H9 (cell line): ENCODE data around the gene ZNF280D. TPM values are rescaled to one million over a fixed set of nuclear protein-coding genes. Genes with fewer than 3 reads are reported as not detected.

Source experiments
- DNase-seq: peaks from one replicate; pipeline ENCODE4 v3.0.0-alpha.2; 2017
- H2AFZ ChIP-seq: one replicate; pipeline ENCODE4 v1.6.1; 2013; ENCODE audit warnings: mild to moderate bottlenecking, low read length, control low read depth, moderate library complexity
- H2AK5ac ChIP-seq: 2 replicates; pipeline ENCODE4 v1.6.1; 2013; ENCODE audit warnings: low read length, control low read depth, mixed read lengths; ENCODE audit not compliant: insufficient read length
- H2BK120ac ChIP-seq: one replicate; pipeline ENCODE4 v1.6.1; 2013; ENCODE audit warnings: low read depth, mild to moderate bottlenecking, low read length, control low read depth, inconsistent platforms; ENCODE audit not compliant: poor library complexity, severe bottlenecking
- H2BK12ac ChIP-seq: 2 replicates; pipeline ENCODE4 v1.6.1; 2013; ENCODE audit warnings: low read length, control low read depth, mixed read lengths, low read depth; ENCODE audit not compliant: insufficient read length
- H2BK15ac ChIP-seq: 2 replicates; pipeline ENCODE4 v1.6.1; 2013; ENCODE audit warnings: low read depth, low read length, control low read depth
- H2BK20ac ChIP-seq: one replicate; pipeline ENCODE4 v1.6.1; 2013; ENCODE audit warnings: low read depth, mild to moderate bottlenecking, low read length, control low read depth, inconsistent platforms; ENCODE audit not compliant: poor library complexity, severe bottlenecking
- H2BK5ac ChIP-seq: 2 replicates; pipeline ENCODE4 v1.6.1; 2013; ENCODE audit warnings: low read length, control low read depth, mixed read lengths; ENCODE audit not compliant: insufficient read length
- H3K14ac ChIP-seq: 2 replicates; pipeline ENCODE4 v1.6.1; 2013; ENCODE audit warnings: low read length, control low read depth; ENCODE audit not compliant: insufficient read depth
- H3K18ac ChIP-seq: 2 replicates; pipeline ENCODE4 v1.6.1; 2013; ENCODE audit warnings: low read depth, mild to moderate bottlenecking, mixed read lengths, low read length, control low read depth; ENCODE audit not compliant: insufficient read length
- H3K23ac ChIP-seq: 2 replicates; pipeline ENCODE4 v1.6.1; 2013; ENCODE audit warnings: low read length, control low read depth, mixed read lengths, low read depth; ENCODE audit not compliant: insufficient read length
- H3K23me2 ChIP-seq: 2 replicates; pipeline ENCODE4 v1.6.1; 2013; ENCODE audit warnings: low read depth, mild to moderate bottlenecking, mixed read lengths, low read length, control low read depth; ENCODE audit not compliant: insufficient read length, poor library complexity, severe bottlenecking
- H3K27ac ChIP-seq: 2 replicates; pipeline ENCODE4 v1.5.1; 2013; ENCODE audit warnings: low read length, control low read depth, mixed read lengths, low read depth; ENCODE audit not compliant: insufficient read length
- H3K27me3 ChIP-seq: 2 replicates; pipeline ENCODE4 v1.6.1; 2013; ENCODE audit warnings: low read length, control low read depth, inconsistent platforms; ENCODE audit not compliant: insufficient read depth
- H3K4ac ChIP-seq: 2 replicates; pipeline ENCODE4 v1.6.1; 2013; ENCODE audit warnings: low read depth, mild to moderate bottlenecking, control low read depth, inconsistent platforms, low read length, moderate library complexity
- H3K4me1 ChIP-seq: 2 replicates; pipeline ENCODE4 v1.6.1; 2013; ENCODE audit warnings: low read length, control low read depth, inconsistent platforms; ENCODE audit not compliant: insufficient read depth
- H3K4me2 ChIP-seq: 2 replicates; pipeline ENCODE4 v1.6.1; 2013; ENCODE audit warnings: low read length, control low read depth, mixed read lengths; ENCODE audit not compliant: insufficient read length, insufficient read depth
- H3K56ac ChIP-seq: 2 replicates; pipeline ENCODE4 v1.6.1; 2013; ENCODE audit warnings: low read depth, mild to moderate bottlenecking, mixed read lengths, low read length, control low read depth; ENCODE audit not compliant: insufficient read length
- H3K79me1 ChIP-seq: 2 replicates; pipeline ENCODE4 v1.6.1; 2013; ENCODE audit warnings: low read depth, mild to moderate bottlenecking, moderate library complexity, low read length, control low read depth, inconsistent platforms; ENCODE audit not compliant: insufficient read depth, poor library complexity, severe bottlenecking
- H3K79me2 ChIP-seq: 2 replicates; pipeline ENCODE4 v1.6.1; 2013; ENCODE audit warnings: low read length, control low read depth, inconsistent platforms; ENCODE audit not compliant: insufficient read depth
- H3K9ac ChIP-seq: 2 replicates; pipeline ENCODE4 v1.6.1; 2013; ENCODE audit warnings: low read length, control low read depth, mixed read lengths; ENCODE audit not compliant: insufficient read length; ENCODE audit errors: extremely low read depth
- H3K9me3 ChIP-seq: one replicate; pipeline ENCODE4 v1.6.1; 2013; ENCODE audit warnings: low read depth, low read length, inconsistent platforms; ENCODE audit not compliant: control insufficient read depth
- H3T11ph ChIP-seq: one replicate; pipeline ENCODE4 v1.6.1; 2013; ENCODE audit warnings: mild to moderate bottlenecking, low read length, control low read depth, inconsistent platforms
- H4K20me1 ChIP-seq: one replicate; pipeline ENCODE4 v1.6.1; 2013; ENCODE audit not compliant: control insufficient read depth, insufficient read length, insufficient read depth
- H4K5ac ChIP-seq: 2 replicates; pipeline ENCODE4 v1.6.1; 2013; ENCODE audit warnings: low read depth, mild to moderate bottlenecking, mixed read lengths, low read length, control low read depth; ENCODE audit not compliant: insufficient read length
- H4K8ac ChIP-seq: replicated peaks from 2 replicates; pipeline ENCODE4 v1.6.1; 2013; ENCODE audit warnings: low read length, control low read depth, mixed read lengths, low read depth; ENCODE audit not compliant: insufficient read length
- H4K91ac ChIP-seq: 2 replicates; pipeline ENCODE4 v1.6.1; 2013; ENCODE audit warnings: low read depth, mild to moderate bottlenecking, moderate library complexity, mixed read lengths, low read length, control low read depth; ENCODE audit not compliant: insufficient read length
- H3K27ac Mint-ChIP-seq, 3 experiments: 2 replicates in 2 of 3; 3 replicates in 1 of 3; pipeline ENCODE4 v1.8.0; 2020 to 2021; ENCODE audit warnings: mixed read lengths in 3 of 3, mild to moderate bottlenecking in 1 of 3, moderate library complexity in 1 of 3
- H3K27me3 Mint-ChIP-seq: 2 replicates; pipeline ENCODE4 v1.8.0; 2021; ENCODE audit warnings: low read depth, mild to moderate bottlenecking, moderate library complexity, mixed read lengths
- H3K36me3 Mint-ChIP-seq, 3 experiments: 2 replicates in 2 of 3; 3 replicates in 1 of 3; pipeline ENCODE4 v1.8.0; 2020 to 2021; ENCODE audit warnings: low read depth in 3 of 3, mixed read lengths in 3 of 3; ENCODE audit not compliant: insufficient read depth in 1 of 3
- H3K4me1 Mint-ChIP-seq, 2 experiments: 2 replicates each; pipeline ENCODE4 v1.8.0; 2020; ENCODE audit warnings: mixed read lengths in 2 of 2
- H3K4me3 Mint-ChIP-seq, 2 experiments: 2 replicates in 1 of 2; 3 replicates in 1 of 2; pipeline ENCODE4 v1.8.0; 2020 to 2021; ENCODE audit warnings: mild to moderate bottlenecking in 2 of 2, mixed read lengths in 2 of 2, moderate library complexity in 1 of 2
- H3K9me3 Mint-ChIP-seq, 2 experiments: 2 replicates in 1 of 2; 3 replicates in 1 of 2; pipeline ENCODE4 v1.8.0; 2020; ENCODE audit warnings: mild to moderate bottlenecking in 2 of 2, mixed read lengths in 2 of 2, moderate library complexity in 1 of 2
- CTCF ChIP-seq: fragments of 200-600 bp; sonication (generic); conservative IDR thresholded peaks from 3 replicates; pipeline ENCODE4 v1.8.0; 2021; ENCODE audit warnings: antibody characterized with exemption, mild to moderate bottlenecking
- WGBS: extraction: QIAGEN DNeasy Blood & Tissue Kit; methylation state at CpG from one replicate; pipeline ENCODE4 v1.1.7; 2013; ENCODE audit warnings: missing lambda C conversion rate, low lambda C conversion rate, mixed read lengths; ENCODE audit not compliant: insufficient read length; ENCODE audit errors: extremely low coverage; 5-methylcytosine and 5-hydroxymethylcytosine counted together
- total RNA-seq: library from RNA; stranded (reverse); gene quantifications from 2 replicates; pipeline ENCODE4 v1.2.1, GENCODE V29; 2021

The ZNF280D gene
- total RNA-seq, 1 experiment from 2014 or later, result 5.7 TPM

- Histone ChIP-seq H3K23ac (no peak overlapping the region), H2BK5ac (no peak overlapping the region), H3T11ph (no peak overlapping the region), H3K4me2 (no peak overlapping the region), H3K14ac (no peak overlapping the region), H3K79me2 (no peaks in the 10 kb centered on the region), H2BK20ac (no peak overlapping the region), H3K56ac (no peak overlapping the region), H3K27me3 (no peaks in the 10 kb centered on the region), H2AK5ac (no peak overlapping the region), H3K27ac (no peak overlapping the region), H2AFZ (no peak overlapping the region), H3K9ac (no peak overlapping the region), H3K9me3 (peaks cover 2% of the 10 kb centered on the region), H3K4me1 (peaks cover 5% of the 10 kb centered on the region; the same call in 1 of the 2 replicates), H3K79me1 (no peaks in the 10 kb centered on the region), H4K91ac (no peak overlapping the region), H4K8ac (no peak overlapping the region), H2BK120ac (no peak overlapping the region), H2BK15ac (no peak overlapping the region), H3K4ac (no peak overlapping the region), H3K18ac (no peak overlapping the region), H2BK12ac (no peak overlapping the region), H3K23me2 (no peaks in the 10 kb centered on the region), H4K20me1 (no peaks in the 10 kb centered on the region), H4K5ac (no peak overlapping the region)
- peaks cover 7 to 10% of the 10 kb centered on the region in 2 experiments; a peak in 2 of 4 replicates for H3K4me1 Mint-ChIP-seq
- no peak for TF ChIP-seq CTCF
- H3K27ac Mint-ChIP-seq, result peak overlapping the region in 1 of 3 experiments; percentile 40; a peak in 1 of 7 replicates
- DNase-seq, result no peak
- peaks cover 8 to 13% of the 10 kb centered on the region in 2 experiments for H3K9me3 Mint-ChIP-seq
- H3K27me3 Mint-ChIP-seq, result 0 out of 2 replicates have a peak, but pooled peaks cover 3% of the 10 kb centered on the region
- peaks cover 3 to 14% (median 5%) of the 10 kb centered on the region in 3 experiments; a peak in 5 of 7 replicates for H3K36me3 Mint-ChIP-seq
- no peak overlapping the region for H3K4me3 Mint-ChIP-seq
- WGBS, result no CpG with 5 or more reads among the region's 4 CpGs
Observed at GRCh38 chr15:56739474-56739873, 6.2 kb upstream of the ZNF280D start.
